Cardiac muscle cell (in vitro differentiated cells and primary cell): ENCODE data around the gene RNF213. TPM values are rescaled to one million over a fixed set of nuclear protein-coding genes. Genes with fewer than 3 reads are reported as not detected.
"Not testable (repeated sequence)": the region's sequence is repeated elsewhere in the genome, so short reads cannot be mapped to it uniquely, and the experiment has no call there.

Source experiments
- DNase-seq, 2 donors: peaks; one replicate each; pipeline versions ENCODE4 v3.0.0 to v3.0.0-alpha.2; 2010 to 2017; ENCODE audit warnings: low read depth in 1 of 2, low spot score in 1 of 2
- H3K27ac ChIP-seq: fragments of 200-600 bp; sonication (generic); 2 replicates; pipeline ENCODE4 v1.5.1; 2016
- H3K27me3 ChIP-seq: fragments of 200-600 bp; sonication (generic); 2 replicates; pipeline ENCODE4 v1.6.0; 2016; ENCODE audit warnings: control low read depth
- H3K36me3 ChIP-seq: fragments of 200-600 bp; sonication (generic); 2 replicates; pipeline ENCODE4 v1.5.1; 2016; ENCODE audit warnings: control low read depth
- H3K4me1 ChIP-seq: fragments of 200-600 bp; sonication (generic); 2 replicates; pipeline ENCODE4 v1.8.1; 2017; ENCODE audit warnings: low read depth, mild to moderate bottlenecking, mixed run types
- H3K4me3 ChIP-seq: fragments of 200-600 bp; sonication (generic); 2 replicates; pipeline ENCODE4 v1.5.1; 2016; ENCODE audit warnings: mild to moderate bottlenecking
- H3K9me3 ChIP-seq: fragments of 200-600 bp; sonication (generic); 2 replicates; pipeline ENCODE4 v1.5.1; 2017; ENCODE audit warnings: low read depth, mild to moderate bottlenecking, control low read depth
- CTCF ChIP-seq: IDR thresholded peaks from 2 replicates; pipeline ENCODE4 v1.5.1; 2012; ENCODE audit warnings: low read depth, mild to moderate bottlenecking, low read length
- polyA plus RNA-seq: library from polyadenylated mRNA; unstranded; fragments of >200 nt; fragmentation: Nextera tagmentation; extraction: Ambion mirVana; gene quantifications from 2 replicates; pipeline ENCODE4 v1.2.1, GENCODE V29; 2016
- total RNA-seq: library from RNA; depleted of rRNA; stranded (reverse); fragments of >200 nt; gene quantifications from 2 replicates; pipeline ENCODE4 v1.2.3, GENCODE V29; 2016

Gene RNF213
- total and polyA plus RNA-seq, 2 experiments from 2014 or later = 11.5 to 24.9 TPM

- Histone ChIP-seq H3K27ac (no peak overlapping the region), H3K27me3 (no peaks in the 10 kb centered on the region), H3K4me1 (no peaks in the 10 kb centered on the region), H3K9me3 (no peaks in the 10 kb centered on the region), H3K4me3 (no peak overlapping the region), H3K36me3 (peaks cover 8% of the 10 kb centered on the region)
- no peak for TF ChIP-seq CTCF
- no peak for DNase-seq
These were observed 34.5 kb downstream of the RNF213 start for GRCh38 chr17:80295146-80295545.

- no peaks in the 10 kb centered on the region for H3K4me1 ChIP-seq
These were observed 34.9 kb downstream of the RNF213 start for GRCh38 chr17:80295559-80295958.

GRCh38 chr17:80296221-80296620, 35.6 kb downstream of the RNF213 start:
- Histone ChIP-seq H3K9me3 (no peaks in the 10 kb centered on the region), H3K4me1 (no peaks in the 10 kb centered on the region), H3K4me3 (no peak overlapping the region), H3K36me3 (peaks cover 8% of the 10 kb centered on the region), H3K27me3 (no peaks in the 10 kb centered on the region), H3K27ac (no peak overlapping the region)
- no peak for TF ChIP-seq CTCF
- DNase-seq = no peak

More at GRCh38 chr17:80295559-80295958, 34.9 kb downstream of the RNF213 start:
- Histone ChIP-seq H3K27ac (no peak overlapping the region), H3K27me3 (no peaks in the 10 kb centered on the region), H3K36me3 (peaks cover 8% of the 10 kb centered on the region), H3K9me3 (no peaks in the 10 kb centered on the region), H3K4me3 (no peak overlapping the region)
- no peak for TF ChIP-seq CTCF
- DNase-seq = no peak

- Histone ChIP-seq H3K4me1 (no peaks in the 10 kb centered on the region), H3K27ac (no peak overlapping the region), H3K4me3 (no peak overlapping the region), H3K9me3 (no peaks in the 10 kb centered on the region), H3K27me3 (no peaks in the 10 kb centered on the region), H3K36me3 (peaks cover 8% of the 10 kb centered on the region)
- no peak for DNase-seq
- no peak for TF ChIP-seq CTCF
These were observed 37.4 kb downstream of the RNF213 start for GRCh38 chr17:80297996-80298560.

GRCh38 chr17:80299350-80300100, 38.9 kb downstream of the RNF213 start:
- not testable (repeated sequence) for H3K27me3 ChIP-seq, H3K27ac ChIP-seq, H3K36me3 ChIP-seq, H3K4me3 ChIP-seq, DNase-seq, H3K9me3 ChIP-seq, H3K4me1 ChIP-seq

- not testable (repeated sequence) for H3K9me3 ChIP-seq, H3K27me3 ChIP-seq, DNase-seq, H3K27ac ChIP-seq, H3K4me1 ChIP-seq, H3K4me3 ChIP-seq
- H3K36me3 ChIP-seq = peaks cover 10% of the 10 kb centered on the region
These were observed 40.1 kb downstream of the RNF213 start for GRCh38 chr17:80300756-80301155.
